GM18873 (cell line): ENCODE measurements around the gene SH3PXD2B.
"Not testable (repeated sequence)": the region's sequence is repeated elsewhere in the genome, so short reads cannot be mapped to it uniquely, and the experiment has no call there.

Source experiments
- ATAC-seq: cut with Tn5 transposase; IDR thresholded peaks from one replicate; pipeline ENCODE4 v1.9.1; 2021; ENCODE audit warnings: mild to moderate bottlenecking, moderate library complexity, moderate number of reproducible peaks; ENCODE audit not compliant: unreplicated experiment, low FRiP score

SH3PXD2B gene

DNA sequence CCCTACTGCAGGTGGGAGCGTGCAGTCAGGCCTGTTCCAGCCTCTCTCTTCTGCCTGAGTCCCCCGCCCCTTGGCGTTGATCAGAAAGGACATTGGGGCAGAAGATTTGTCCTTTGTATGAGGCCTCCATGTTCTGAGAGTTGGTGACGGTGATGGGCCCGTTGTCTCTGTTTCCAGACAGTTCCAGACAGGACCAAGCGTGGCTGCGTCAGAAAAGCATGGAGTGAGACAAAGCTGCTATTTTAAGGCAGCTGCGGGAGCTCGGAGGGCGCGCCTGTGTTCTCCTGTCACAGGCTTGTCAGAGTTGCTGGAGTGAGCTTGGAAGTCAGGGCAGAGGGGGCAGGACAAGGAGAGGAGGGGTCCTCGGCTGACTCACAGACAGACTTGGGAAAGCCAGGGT lies 32.1 kb upstream of the SH3PXD2B start:
- ATAC-seq, result no peak

GRCh38 chr5:172485511-172486202 lies 31.3 kb upstream of the SH3PXD2B start:
- no peak for ATAC-seq

GRCh38 chr5:172484664-172485063 lies 30.3 kb upstream of the SH3PXD2B start:
- ATAC-seq, result no peak

- ATAC-seq, result no peak
Observed at GRCh38 chr5:172482156-172483020, 28.1 kb upstream of the SH3PXD2B start.

GRCh38 chr5:172481011-172481800 lies 26.9 kb upstream of the SH3PXD2B start:
- no peak for ATAC-seq

DNA sequence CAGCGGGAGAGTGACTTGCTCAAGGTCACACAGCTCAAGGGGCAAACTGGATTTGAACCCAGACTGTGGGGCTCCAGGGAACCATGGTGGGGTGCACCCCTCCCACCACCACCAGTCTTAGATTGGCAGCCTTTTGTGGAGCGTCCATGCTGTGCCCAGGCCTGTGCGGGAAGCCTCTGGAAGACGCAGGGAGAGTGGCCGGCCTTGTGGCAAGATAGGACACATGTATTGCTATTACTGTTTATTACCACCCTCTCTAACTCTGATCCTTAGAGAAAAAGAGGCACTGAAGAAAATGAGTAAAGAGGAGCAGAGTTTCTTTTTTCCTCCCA lies 25.4 kb upstream of the SH3PXD2B start:
- ATAC-seq, result no peak

- no peak for ATAC-seq
Observed at GRCh38 chr5:172479034-172479783, 24.9 kb upstream of the SH3PXD2B start.

DNA sequence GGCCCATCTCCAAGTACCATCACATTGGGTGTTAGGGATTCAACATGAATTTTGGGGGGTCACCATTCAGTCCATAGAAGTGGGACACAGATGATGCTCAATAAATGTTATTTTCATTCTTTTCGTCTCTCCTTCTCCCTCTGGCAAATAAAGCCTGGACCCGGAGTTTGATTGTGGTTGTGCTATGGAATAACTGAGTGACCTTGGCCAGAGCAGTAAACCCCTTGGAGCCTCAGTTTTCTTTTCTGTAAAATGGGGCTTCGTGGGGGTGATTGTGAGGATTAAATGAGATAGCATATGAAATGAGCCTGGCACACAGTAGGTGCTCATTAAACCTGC lies 24.3 kb upstream of the SH3PXD2B start:
- ATAC-seq, result not testable (repeated sequence)

DNA sequence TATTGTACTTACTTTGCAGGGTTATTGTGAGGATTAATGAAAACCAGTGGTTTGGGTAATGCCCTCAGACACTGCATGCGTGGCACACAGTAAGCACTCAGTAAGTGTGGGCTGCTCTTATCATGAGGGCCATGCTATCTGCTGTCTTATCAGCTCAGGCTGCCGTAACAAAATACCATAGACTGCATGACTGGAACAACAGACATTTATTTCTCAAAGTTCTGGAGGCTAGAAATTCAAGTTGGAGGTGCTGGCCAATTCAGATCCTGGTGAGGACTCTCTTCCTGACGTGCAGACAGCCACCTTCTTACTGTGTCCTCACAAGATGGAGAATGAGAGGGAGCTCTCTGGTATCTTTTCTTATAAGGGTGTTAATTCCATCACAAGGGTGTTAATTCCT lies 23.9 kb upstream of the SH3PXD2B start:
- no peak for ATAC-seq

DNA sequence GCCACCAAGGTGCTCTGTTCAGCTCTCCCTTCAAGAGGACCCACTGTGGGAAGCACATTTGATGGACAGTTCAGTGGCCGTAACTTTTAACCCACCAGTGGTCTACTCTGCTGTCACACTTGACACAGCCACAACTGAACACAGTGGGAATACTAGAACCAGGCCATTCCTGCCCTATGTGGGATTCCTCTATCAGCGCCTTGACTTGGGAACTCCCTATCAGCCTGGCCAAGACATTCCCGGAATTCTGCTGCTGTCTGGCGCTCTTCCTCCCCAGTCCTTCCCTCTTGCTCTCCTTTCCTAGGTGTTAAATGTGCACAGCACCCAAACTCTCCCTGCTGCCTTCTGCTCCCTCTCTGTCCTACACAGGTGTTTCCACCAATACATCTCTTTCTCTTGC lies 23.1 kb upstream of the SH3PXD2B start:
- ATAC-seq, result no peak

GRCh38 chr5:172474293-172474692 lies 20.0 kb upstream of the SH3PXD2B start:
- no peak for ATAC-seq

DNA sequence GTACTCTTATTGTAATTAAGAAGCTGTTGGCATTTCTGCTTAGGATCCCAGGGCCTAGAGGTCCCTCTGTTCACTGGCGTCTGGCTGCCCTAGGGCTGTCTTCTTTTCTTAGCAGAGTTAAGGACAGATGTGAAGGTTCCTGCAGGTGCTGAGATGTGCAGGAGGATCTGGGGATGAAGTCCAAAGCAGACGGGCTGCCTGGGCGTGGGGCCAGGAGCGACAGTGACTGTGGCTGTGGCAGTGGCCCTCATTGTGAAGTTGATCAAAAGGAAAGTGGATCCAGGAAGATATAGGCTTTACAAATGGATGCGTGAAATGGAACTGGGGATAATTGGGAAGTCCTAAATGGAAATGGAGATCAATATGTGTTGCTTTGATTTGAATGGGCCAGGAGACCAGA lies 19.1 kb upstream of the SH3PXD2B start:
- no peak for ATAC-seq

- no peak for ATAC-seq
Observed at GRCh38 chr5:172469697-172470096, 15.4 kb upstream of the SH3PXD2B start.

DNA sequence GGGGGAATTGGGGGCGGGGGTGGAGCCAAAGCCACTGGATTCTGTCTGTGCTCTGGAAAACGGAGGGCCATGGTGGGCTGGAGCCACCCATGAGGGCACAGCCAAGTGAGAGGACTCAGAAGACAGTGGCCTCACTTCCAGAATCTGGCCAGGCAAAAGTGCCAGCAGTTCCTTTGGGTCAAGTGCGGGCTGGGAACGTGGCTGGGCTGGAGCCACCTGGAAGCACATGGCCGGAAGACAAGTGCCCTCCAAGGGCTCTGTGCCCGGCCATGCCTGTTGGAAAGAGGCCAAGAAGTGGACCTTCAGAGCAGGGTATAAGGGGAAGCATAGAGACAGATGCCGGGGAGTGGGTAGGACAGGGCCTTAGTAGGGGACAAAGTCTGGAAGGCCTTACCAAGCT lies 11.7 kb upstream of the SH3PXD2B start:
- ATAC-seq, result no peak

DNA sequence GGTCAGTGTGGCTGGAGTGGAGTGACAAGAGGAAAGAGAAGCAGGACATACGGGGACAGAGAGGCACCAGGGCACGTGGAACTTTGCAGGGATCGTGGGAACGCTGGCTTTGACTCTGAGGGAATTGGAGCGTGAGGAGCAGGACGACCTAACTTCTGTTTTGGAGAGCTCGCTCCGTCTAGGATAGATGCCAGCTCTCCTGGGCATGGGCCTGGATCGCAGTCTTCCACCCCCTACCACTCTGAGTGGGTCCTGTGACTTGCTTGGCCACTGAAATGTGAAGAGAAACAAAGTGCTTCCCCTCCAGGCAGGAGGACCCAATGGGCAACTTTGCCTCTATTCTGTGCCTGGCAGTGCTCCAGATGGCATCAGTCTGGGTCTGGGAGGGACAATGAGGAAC lies 8.7 kb upstream of the SH3PXD2B start:
- ATAC-seq, result no peak

DNA sequence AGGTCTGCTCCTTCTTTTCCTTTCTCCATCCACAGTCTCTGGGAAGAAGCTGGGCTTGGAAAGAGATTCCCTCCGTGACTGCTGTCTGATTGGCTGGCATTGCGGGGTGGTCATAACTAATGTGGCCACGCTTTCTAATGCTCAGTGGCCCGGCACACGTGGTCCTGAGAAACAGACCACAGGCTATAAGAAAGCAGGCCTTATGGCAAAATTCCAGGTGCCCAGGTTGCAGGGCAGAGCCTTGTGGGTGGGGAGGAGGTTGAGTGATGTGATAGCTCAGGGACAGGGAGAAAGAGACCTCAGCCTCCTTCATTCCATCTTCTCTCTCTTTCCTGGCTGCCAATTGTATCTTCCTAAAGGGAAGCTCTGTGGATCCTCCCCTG lies 5.4 kb upstream of the SH3PXD2B start:
- no peak for ATAC-seq

- ATAC-seq, result no peak
Observed at GRCh38 chr5:172458976-172459782, 4.9 kb upstream of the SH3PXD2B start.

- no peak for ATAC-seq
Observed at GRCh38 chr5:172456076-172456722, 1.9 kb upstream of the SH3PXD2B start.

DNA sequence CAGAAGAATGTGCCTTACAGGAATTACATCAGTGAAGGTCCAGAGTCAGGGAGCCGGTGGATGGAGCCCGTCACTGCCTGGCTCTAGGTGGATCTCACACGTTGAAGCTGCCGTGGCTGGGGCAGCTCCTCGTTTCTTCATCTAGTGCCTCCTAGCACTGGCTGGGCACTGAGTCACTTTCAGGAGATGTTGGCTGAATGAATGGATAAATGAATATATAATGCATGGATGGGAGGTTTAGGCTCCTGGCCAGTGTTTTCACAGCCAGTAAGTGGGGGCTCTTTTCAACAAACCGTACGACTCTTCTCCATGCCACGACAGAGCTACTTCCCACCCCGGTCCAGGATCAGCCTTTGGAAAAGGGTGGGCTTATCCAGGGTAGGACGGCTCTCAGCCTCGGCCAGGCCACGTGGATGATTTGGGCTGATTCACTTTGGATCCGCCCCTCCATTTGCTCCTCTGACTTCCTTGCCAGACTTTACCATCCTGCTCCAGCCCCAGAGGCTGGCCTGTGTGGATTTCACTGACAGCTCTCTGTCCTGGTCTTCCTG lies 1.3 kb upstream of the SH3PXD2B start:
- ATAC-seq, result no peak
